ENCODE data around the gene POU5F1. TPM values are rescaled to one million over a fixed set of nuclear protein-coding genes. Genes with fewer than 3 reads are reported as not detected.

The POU5F1 gene
- total and polyA plus RNA-seq, 12 donors = 0.29 to 2.0 (median 0.39) TPM; not detected in 1

DNA sequence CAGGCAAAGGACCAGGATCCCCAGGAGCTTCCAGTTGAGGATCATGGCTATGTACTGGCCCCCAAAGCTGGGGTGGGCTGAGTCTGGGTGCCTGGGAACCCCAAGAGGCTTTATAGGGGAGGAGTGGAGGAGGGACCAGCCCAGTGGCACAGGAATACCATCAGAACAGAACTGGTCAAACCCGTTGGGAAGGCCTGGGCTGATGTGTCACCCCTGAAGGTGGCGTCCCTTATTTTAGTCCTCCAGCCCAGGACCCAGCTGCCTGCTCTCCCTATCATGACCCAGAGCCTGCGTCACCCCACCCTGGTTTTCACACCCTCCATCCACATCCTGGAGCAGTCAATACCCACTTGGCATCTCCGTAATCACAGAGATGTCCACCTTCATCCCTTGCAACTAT lies 31.5 kb downstream of the POU5F1 start, which contains the start of gene PSORS1C2:
Gene PSORS1C2, minus strand, starts transcription at position 85 of the 400 bp plus-strand sequence. Its CDS starts 40 bp downstream, at position 45.
- WGBS, 2 donors = 87 to 93% methylated on average over 4 of the region's 4 CpGs
- peak within 1 kb of the TSS in 4 of 10 donors; percentile 31 to 44 (median 36) for H3K4me3 ChIP-seq
- no peaks in the 10 kb centered on the region for H3K27me3 ChIP-seq
- TF ChIP-seq, protein P1, sequence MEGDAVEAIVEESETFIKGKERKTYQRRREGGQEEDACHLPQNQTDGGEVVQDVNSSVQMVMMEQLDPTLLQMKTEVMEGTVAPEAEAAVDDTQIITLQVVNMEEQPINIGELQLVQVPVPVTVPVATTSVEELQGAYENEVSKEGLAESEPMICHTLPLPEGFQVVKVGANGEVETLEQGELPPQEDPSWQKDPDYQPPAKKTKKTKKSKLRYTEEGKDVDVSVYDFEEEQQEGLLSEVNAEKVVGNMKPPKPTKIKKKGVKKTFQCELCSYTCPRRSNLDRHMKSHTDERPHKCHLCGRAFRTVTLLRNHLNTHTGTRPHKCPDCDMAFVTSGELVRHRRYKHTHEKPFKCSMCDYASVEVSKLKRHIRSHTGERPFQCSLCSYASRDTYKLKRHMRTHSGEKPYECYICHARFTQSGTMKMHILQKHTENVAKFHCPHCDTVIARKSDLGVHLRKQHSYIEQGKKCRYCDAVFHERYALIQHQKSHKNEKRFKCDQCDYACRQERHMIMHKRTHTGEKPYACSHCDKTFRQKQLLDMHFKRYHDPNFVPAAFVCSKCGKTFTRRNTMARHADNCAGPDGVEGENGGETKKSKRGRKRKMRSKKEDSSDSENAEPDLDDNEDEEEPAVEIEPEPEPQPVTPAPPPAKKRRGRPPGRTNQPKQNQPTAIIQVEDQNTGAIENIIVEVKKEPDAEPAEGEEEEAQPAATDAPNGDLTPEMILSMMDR (IDR thresholded peaks at IDR 0.05) = no peak
- DNase-seq = no peak
- peaks cover 14 to 43% (median 27%) of the 10 kb centered on the region in 9 donors for H3K4me1 ChIP-seq
- ATAC-seq = no peak
- peak within 1 kb of the TSS in 1 of 10 donors; percentile 3 for H3K27ac ChIP-seq
- intact Hi-C loops (cut with DNase I) = loop anchor here in 7 of 10 donors (2.0 to 10.0 kb wide), 5 partner anchors 48 to 228 kb away; partner anchors contain the start of gene HLA-C (in 2 of the 7)
- no peaks in the 10 kb centered on the region for H3K9me3 ChIP-seq
- H3K36me3 ChIP-seq = peaks cover 0 to 9% (median 0%) of the 10 kb centered on the region in 9 donors

DNA sequence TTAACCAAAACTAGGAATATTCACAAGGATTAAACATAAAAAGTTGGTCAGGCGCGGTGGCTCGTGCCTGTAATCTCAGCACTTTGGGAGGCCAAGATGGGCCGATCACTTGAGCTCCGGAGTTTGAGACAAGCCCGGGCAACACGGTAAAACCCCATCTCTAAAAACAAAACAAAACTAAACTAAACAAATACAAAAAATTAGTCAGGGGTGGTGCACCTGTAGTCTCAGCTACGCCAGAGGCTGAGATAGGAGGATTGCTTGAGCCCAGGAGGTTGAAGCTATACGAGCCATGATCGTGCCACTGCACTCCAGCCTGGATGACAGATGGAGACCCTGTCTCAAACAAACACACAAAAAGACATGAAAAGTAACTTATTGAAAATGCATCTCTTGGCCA lies 34.8 kb downstream of the POU5F1 start:
- Histone ChIP-seq H3K4me1 (peaks cover 3 to 22% (median 9%) of the 10 kb centered on the region in 9 donors), H3K27me3 (no peaks in the 10 kb centered on the region), H3K4me3 (no peak overlapping the region), H3K36me3 (no peaks in the 10 kb centered on the region), H3K9me3 (no peaks in the 10 kb centered on the region), H3K27ac (no peak overlapping the region)
- 86 to 94% methylated on average over 10 of the region's 10 CpGs for WGBS, 2 donors
- DNase-seq = no peak
- TF ChIP-seq, protein P1 (IDR thresholded peaks at IDR 0.05) = no peak
- intact Hi-C loops (cut with DNase I) = loop anchor here in 8 of 10 donors (2.0 to 10.0 kb wide), 4 partner anchors 57 to 232 kb away; partner anchors contain the start of gene HLA-C (in 2 of the 8)
- ATAC-seq = no peak

DNA sequence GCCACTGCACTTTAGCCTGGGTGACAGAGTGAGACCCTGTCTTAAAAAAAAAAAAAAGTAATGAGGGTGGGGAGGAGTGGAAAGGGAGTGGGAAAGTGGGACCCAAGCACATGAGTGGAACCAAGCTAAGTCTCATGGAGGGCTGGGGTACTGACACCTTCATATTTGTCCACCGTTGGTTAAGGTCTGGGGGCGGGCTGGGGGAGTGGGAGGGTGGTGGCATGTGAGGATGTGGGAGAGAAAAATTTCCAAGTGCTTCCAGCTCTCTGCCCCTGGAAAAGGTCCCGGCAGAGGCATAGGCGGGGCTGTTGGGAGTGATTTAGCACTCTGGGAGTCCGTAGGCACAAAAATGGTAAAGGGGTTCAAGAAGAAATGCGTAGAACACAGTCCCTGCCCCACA lies 37.7 kb downstream of the POU5F1 start:
- Histone ChIP-seq H3K4me1 (peaks cover 0 to 10% (median 4%) of the 10 kb centered on the region in 9 donors), H3K27ac (no peak overlapping the region), H3K4me3 (no peak overlapping the region), H3K36me3 (no peaks in the 10 kb centered on the region), H3K27me3 (no peaks in the 10 kb centered on the region), H3K9me3 (no peaks in the 10 kb centered on the region)
- 76 to 80% methylated on average over 6 of the region's 6 CpGs for WGBS, 2 donors
- TF ChIP-seq, protein P1 (IDR thresholded peaks at IDR 0.05) = no peak
- intact Hi-C loops (cut with DNase I) = loop anchor here in 3 of 10 donors (5.0 to 10.0 kb wide), 2 partner anchors 142 to 234 kb away; partner anchors contain the start of gene HLA-C (in 2 of the 3)
- ATAC-seq (no peak), DNase-seq (no peak)

DNA sequence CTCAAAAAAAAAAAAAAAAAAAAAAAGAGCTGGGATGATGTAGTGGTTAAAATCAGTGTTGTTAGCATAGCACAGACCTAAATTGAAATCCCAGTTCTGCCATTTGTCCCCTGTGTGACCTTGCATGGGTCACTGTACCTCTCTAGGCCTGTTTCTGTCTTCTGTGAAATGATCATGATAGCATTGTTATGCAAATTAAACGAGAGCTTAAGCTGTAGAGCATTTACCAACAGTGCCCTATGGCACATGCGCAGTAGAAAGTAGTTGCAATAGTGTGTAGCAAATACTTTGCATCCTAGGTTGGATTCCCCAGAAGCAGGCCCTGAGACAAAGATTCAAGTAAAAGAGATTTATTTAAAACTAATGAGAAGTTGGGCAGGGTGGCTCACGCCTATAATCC lies 38.9 kb downstream of the POU5F1 start:
- TF ChIP-seq, protein P1 (IDR thresholded peaks at IDR 0.05) = no peak
- Histone ChIP-seq H3K9me3 (no peaks in the 10 kb centered on the region), H3K4me3 (no peak overlapping the region), H3K27ac (no peak overlapping the region), H3K36me3 (no peaks in the 10 kb centered on the region), H3K27me3 (no peaks in the 10 kb centered on the region), H3K4me1 (peaks cover 5 to 15% (median 10%) of the 10 kb centered on the region in 9 donors)
- ATAC-seq = no peak
- WGBS, 2 donors = 78 to 92% methylated on average over 3 of the region's 3 CpGs
- DNase-seq = no peak
- intact Hi-C loops (cut with DNase I) = loop anchor here in 3 of 10 donors (5.0 to 10.0 kb wide), 2 partner anchors 143 to 236 kb away; partner anchors contain the start of gene HLA-C (in 2 of the 3)

All from heart right ventricle (tissue), 16 donors.